HG02610 (cell line): ENCODE results near the gene RTP5.
"Not testable (repeated sequence)": the region's sequence is repeated elsewhere in the genome, so short reads cannot be mapped to it uniquely, and the experiment has no call there.

Source experiments
- ATAC-seq: cut with Tn5 transposase; IDR thresholded peaks from one replicate; pipeline ENCODE4 v1.9.1; 2021; ENCODE audit warnings: mild to moderate bottlenecking, moderate library complexity; ENCODE audit not compliant: unreplicated experiment

RTP5 gene

GRCh38 chr2:241900251-241901017, 30.9 kb downstream of the RTP5 start:
- ATAC-seq, result no peak

DNA sequence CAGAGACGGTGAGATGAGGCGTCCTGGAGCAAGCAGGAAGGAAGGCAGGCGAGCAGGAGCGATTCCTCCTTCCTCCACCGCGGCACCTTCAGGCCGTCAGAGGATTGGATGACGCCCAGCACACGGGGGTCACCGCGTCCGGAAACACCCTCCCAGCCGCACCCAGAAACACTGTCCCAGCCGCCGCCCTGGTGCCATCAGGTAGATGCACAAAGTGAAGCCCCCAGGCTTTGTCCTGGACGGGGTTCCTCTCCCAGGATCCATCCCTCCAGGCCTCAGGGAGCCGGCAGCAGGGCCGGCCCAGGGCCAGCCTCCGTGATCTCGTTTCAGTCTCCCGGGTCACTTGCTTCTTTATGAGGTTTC, 31.5 kb downstream of the RTP5 start:
- no peak for ATAC-seq

- ATAC-seq, result no peak
Measured at GRCh38 chr2:241901500-241902351, 32.2 kb downstream of the RTP5 start.

DNA sequence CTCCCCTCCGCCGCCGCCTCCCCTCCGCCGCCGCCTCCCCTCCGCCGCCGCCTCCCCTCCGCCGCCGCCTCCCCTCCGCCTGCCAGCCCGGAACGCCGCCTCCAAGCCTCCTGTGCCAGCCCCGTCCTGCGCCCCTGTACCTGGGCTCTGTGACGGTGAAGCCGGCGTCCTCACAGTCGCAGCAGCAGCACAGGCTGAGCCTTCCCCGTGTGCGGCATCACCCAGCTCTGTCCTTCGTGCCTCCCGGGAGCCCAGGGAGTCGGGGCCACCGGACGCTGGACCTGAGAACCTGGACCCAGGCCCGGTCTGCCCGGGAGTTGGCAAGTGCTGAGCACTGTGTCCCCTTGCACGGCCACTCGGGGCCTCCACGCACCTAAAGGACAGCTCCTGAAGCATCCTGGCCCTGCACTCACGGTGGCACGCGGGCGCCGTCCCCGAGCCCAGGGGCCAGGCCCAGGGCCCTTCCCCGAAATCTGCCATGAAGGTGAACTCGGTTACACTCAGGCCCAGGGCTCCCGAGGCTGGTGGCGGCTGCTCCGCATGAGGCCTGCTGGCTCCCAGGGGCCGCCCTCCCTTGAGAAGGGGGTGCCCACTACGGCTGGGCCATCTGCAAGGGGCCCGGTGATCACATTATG, 32.9 kb downstream of the RTP5 start:
- no peak for ATAC-seq

GRCh38 chr2:241903121-241904010, 33.8 kb downstream of the RTP5 start:
- no peak for ATAC-seq

DNA sequence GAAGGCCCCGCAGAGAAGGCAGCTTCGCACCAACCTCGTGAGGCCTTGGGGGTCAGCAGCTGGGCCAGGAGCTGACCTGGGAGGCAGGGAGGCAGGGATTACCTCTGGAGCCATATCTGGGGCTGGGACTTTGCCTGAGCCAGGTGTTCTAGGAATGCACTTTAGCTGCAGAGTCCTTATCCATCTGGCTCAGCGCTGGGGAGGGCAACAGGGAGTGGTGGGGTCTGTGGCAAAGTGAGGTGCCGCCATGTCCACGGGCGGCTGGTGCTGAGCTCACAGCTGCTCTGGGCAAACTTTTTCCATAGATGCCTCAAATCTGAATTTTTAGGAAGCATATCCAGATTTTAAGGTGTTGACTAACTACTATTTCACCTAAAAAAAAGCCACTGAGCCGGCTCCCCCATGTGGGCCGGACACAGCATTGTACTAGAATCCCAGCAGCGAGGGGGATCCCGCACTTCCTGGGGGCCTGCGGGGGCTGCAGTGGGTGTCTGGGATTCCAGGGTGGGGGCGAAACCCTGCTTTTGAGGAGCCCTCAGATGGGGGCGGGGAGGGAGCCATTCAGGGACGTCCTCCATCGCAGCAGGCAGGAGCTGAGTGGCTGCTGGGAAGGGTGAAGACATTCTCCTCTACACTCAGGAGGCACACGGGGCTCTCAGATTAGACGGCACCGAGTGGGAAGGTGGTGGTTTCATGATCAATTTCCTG, 34.6 kb downstream of the RTP5 start:
- ATAC-seq, result no peak

DNA sequence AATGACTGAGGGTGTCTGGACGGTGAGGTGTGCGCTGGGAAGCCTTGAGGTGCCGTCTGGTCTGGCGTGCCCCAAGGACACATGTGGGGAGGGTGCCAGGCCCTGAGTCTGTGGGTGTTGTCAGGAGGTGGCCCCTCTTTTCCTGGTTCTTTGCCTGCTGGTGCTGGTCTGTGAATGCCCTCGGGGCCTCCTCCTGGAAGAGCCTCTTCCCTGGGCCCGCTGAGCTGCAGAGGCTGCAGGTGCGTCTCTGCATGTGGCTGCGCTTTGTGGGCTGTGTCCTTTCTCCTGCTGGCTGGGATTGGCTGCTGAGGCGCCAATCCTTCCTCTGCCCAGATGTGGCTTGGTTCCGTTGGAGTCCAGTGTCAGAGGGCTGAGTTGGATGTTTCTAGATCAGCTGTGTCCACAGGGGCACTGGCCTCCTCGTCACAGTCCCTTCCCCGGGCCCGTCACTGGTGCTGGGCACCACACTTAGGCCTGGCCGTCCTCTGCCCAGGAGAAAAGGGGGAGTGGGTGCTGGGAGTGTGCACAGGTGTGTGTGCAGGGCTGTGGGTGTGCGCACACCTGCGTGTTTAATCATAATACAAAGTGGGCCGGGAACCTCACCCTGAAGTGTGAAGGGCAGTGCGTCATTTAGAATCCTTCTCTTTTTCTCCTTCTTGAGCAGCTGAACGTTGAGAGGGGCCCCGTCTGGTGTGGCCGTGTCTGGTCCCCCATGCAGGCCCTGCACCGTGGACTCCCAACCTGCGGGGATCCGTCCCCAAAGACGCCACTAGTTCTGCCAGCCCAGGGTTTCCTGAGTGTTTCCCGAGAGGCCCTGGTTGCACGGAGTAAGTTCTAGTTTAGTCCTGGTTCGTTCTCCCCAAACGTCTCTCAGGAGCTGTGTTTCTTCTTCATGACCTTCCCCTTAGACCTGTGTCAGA, 35.5 kb downstream of the RTP5 start:
- no peak for ATAC-seq

DNA sequence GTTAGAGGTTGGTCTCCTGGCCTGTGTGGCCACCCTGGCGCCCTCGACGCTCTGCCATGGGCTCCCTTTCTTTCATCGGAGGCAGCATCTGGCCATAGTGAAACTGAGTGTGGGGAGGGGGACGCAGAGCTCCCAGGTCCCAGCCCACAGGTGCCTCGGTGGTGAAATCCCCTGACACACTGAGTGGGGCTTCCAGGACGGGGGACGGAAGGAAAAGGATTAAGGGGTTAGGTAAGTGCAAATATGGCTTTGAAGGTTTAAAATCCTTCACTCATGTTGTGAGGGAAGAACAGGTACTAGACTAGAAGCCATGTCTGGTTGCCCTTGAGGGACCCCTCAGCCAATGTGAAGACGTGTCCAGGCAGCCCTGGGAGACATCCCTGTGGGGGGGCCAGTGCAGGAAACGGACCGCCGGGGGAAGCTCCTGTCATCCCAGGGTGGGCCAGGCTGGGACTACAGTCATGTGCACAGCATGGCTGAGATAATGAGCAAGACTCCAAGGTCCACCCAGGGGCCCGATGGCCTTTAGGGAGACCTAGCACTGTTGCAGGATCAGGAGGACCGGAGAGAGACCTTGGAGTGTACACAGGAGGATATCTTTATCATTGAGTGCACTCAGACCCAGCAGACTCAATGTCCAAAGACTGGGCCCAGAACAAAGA, 36.3 kb downstream of the RTP5 start:
- no peak for ATAC-seq

GRCh38 chr2:241906378-241906770, 36.8 kb downstream of the RTP5 start:
- ATAC-seq, result not testable (repeated sequence)

DNA sequence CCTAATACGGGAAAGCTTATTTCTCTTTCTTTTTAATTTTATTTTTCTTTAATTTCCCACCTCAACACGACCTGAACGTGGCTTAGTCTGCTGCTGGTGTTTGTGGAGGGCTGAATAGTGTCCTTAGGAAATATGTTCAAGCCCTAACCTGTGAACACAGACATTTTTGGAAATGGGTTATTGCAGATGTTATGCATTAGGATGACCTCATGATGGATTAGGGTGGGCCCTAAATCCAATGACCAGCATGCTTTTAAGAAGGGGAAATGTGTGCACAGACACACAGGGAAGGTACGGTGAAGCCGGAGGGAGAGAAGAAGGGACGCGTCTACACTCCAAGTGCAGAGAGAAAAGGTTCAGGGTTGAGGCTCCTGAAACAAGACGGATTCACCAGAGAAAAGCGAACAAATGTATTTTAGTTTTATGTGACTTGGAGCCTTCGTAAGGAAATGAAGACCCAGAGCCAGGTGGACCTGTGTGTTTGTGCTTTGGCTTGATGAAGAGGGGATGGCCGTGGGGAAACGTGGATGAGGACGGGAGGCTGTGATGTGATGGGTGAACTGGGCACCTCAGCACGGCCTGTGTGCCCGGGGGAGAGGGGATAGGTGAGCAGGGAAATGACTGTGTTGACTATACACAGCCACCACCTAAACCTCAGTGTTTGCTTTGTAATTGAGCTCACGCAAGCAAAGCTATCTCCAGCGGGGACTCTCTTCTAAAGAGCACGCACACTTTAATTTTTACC, 37.5 kb downstream of the RTP5 start:
- no peak for ATAC-seq

DNA sequence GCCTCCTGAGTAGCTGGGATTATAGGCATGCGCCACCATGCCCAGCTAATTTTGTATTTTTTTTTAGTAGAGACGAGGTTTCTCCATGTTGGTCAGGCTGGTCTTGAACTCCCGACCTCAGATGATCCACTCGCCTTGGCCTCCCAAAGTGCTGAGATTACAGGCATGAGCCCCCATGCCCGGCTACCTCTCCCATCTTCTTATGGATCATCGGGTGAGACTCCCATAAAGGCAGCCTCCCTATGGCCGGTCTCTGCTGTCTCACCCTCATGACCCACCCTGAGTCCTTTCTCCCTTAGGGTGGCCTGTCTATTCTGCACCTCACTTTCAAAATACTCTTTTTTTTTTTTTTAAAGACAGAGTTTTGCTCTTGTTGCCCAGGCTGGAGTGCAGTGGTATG, 38.3 kb downstream of the RTP5 start:
- ATAC-seq, result not testable (repeated sequence)

DNA sequence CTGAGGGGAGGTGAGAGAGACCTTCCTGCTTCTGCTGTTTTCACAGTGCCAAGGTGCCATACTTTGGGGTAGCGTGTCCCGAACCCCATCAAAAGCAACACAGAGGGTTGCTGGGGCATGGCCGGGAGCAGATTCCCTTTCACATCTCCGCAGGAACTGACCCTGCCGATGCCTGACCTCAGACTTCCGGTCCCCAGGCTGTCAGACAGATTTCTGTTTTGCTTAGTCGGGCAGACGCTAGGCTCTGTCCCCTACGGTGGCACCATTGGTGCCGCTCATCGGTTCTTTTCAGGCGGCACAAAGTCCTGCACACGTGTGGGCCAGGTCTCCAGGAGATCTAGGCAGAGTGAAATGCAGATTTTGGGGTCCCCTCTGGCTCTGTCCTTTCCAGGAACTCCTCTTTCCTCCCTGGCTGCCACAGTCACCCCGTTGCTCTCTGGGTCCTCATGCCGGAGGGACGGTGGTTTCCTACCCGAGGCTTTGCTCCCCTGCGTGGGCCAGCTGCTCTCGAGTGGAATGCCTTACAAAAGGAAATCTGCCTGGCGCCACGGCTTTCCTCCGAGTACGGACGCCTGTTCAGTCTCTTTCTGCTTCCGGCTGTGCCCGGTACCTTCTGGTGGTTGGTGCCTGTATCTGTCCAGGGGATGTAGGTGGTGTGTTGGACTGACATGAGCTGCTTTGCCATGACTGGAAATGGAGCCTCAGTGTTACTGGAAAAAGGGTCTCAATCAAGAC, 39.3 kb downstream of the RTP5 start:
- ATAC-seq, result no peak

GRCh38 chr2:241909769-241910168, 40.2 kb downstream of the RTP5 start:
- ATAC-seq, result no peak

DNA sequence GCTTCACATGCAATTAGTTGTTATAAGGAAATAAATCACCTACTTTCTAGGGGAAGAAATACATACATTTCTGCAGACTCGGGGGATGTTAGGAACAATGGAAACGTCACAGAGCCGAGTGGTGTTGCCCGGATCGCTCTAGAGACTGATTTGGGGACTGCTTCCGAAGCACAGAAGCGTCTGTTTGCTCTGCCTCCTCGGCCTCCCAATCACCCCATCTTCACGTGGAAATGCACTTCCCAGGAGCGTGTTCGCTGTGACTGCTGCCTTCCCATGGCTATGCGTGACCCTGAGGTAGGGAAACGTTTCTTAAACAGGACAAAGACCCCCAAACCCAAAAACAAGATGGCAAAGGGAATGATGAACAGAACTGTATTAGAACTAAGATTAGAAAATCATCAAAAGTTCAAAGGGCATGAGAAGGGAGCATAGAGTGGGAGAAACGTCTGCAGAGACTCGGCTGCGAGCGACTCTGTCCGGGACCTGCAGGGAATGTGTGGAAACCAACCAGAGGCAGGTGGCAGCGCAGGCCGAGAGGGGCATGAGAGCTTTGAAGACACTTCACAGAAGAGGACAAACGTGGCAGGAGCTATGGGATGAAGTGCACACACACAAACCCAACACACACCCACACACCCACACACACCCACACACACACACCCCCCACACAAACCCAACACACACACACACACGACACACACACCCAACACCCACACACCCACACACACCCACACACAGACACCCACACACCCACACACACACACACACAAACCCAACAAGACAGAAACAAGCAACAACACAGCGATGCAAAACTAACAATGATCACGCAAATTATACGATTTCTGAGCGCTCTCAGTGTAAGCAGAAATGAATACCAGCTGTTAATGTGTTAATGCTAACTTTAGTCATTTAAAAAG, 41.3 kb downstream of the RTP5 start:
- ATAC-seq, result no peak

GRCh38 chr2:241911551-241911950, 42.0 kb downstream of the RTP5 start:
- ATAC-seq, result no peak

DNA sequence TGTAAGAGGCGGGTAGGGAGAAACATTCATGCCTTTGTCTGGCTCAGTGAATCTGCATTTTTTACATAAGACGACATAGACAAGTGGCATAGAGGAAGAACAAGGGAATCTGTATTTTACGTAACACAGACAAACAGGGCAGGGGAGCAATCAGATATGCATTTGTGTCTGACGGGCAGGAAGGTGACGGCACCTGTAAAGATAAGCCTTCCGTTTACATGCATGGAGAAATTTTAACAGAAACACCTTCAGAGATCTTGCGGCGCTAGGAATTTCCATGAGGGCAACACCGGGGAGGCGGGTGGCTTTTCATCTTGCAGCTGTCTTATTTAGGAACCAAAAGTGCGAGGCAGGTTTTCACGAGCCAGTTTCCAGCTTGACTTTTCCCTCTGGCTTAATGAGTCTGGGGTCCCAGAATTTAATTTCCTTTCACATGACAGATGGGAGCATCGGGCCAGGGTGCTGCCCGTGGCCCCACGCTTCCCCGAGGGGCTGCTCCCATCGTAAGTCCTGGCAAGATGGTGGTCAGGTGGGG, 42.6 kb downstream of the RTP5 start:
- no peak for ATAC-seq
